ENCODE data around the gene RUVBL1.

DNA sequence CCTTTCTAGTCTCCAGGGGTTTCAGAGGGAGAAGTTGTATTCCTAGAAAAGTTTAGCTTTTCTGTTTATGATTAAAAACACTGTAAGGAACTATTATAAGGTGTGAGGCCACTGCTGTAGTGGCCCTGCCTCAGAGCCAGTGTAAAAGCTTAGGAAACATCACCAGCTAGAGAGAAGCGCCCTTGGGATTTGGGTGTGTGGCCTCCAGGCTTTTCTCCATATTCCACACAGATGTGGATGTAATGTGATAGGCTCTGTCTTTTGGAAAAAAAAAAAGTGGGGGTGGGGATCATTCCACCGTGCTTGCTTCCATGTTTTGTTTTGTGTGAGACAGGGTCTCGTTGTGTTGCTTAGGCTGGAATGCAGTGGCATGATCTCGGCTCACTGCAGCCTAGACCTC is 57.5 kb downstream of the RUVBL1 start:
- TF ChIP-seq EZH2 (IDR thresholded peaks at IDR 0.05; ENCODE audit: low read depth) (no peak), CTCF (conservative IDR thresholded peaks at IDR 0.05) (no peak)
